HCT116 (cell line): ENCODE measurements around the gene BBLN. TPM values are rescaled to one million over a fixed set of nuclear protein-coding genes. Genes with fewer than 3 reads are reported as not detected.

Experiments
- ATAC-seq: fragments of 200-7000 bp; cut with Tn5 transposase; 2 replicates; pipeline ENCODE4 v1.9.1; 2020; ENCODE audit warnings: mild to moderate bottlenecking, moderate library complexity
- BruUV-seq: library from RNA; stranded (reverse); fragments of 400-500 nt; replicated peaks from 2 replicates; lab custom pipeline; 2021; lab: Mats Ljungman, UMichigan
- CTCF ChIA-PET: fragments of 300-600 bp; sonication (Branson Sonifier 250); formaldehyde crosslinking; loops from one replicate; lab custom pipeline; 2021; ENCODE audit warnings: antibody characterized with exemption; lab: Charles Lee
- POLR2A ChIA-PET: fragments of 300-600, 350-600 bp; sonication (Branson Sonifier 250); formaldehyde crosslinking; loops from one replicate; lab custom pipeline; 2021; ENCODE audit warnings: antibody characterized with exemption; lab: Charles Lee
- RAD21 ChIA-PET, 2 experiments: fragments of 300-600 bp; sonication (Branson Sonifier 250); formaldehyde crosslinking; loops; one replicate each; lab custom pipeline; 2023; ENCODE audit warnings: low total read pairs in 2 of 2; ENCODE audit not compliant: uncharacterized antibody in 2 of 2, unreplicated experiment in 2 of 2, low non-redundant PET in 1 of 2; lab: Charles Lee
- DNase-seq: peaks from one replicate; pipeline ENCODE4 v3.0.0-alpha.2; 2010; ENCODE audit warnings: low read depth, low spot score
- H2AFZ ChIP-seq: fragments of 200-600 bp; shearing (Covaris generic), sonication (generic); 2 replicates; pipeline ENCODE4 v1.6.1; 2017; ENCODE audit warnings: low read depth, mixed run types, mixed read lengths, antibody characterized with exemption, low read length; ENCODE audit not compliant: poor library complexity, severe bottlenecking
- H3K27ac ChIP-seq: 2 replicates; pipeline ENCODE4 v1.5.1; 2012; ENCODE audit warnings: low read depth, low read length
- H3K27me3 ChIP-seq: fragments of 200-600 bp; sonication (generic); 2 replicates; pipeline ENCODE4 v1.6.1; 2016; ENCODE audit warnings: mixed run types, low read length, mixed read lengths; ENCODE audit not compliant: insufficient read depth
- H3K36me3 ChIP-seq, 2 experiments: fragments of 200-500 bp in 1 of 2; fragments of 200-600 bp in 1 of 2; sonication (Bioruptor generic) in 1 of 2; sonication (generic) in 1 of 2; 2 replicates each; pipeline versions ENCODE4 v1.5.1 to v1.6.1; 2014 to 2016; ENCODE audit warnings: low read length in 2 of 2, inconsistent platforms in 1 of 2, mixed read lengths in 1 of 2, mixed run types in 1 of 2; ENCODE audit not compliant: insufficient read depth in 2 of 2, control insufficient read depth in 1 of 2
- H3K4me1 ChIP-seq, 2 experiments: fragments of 200-600 bp in 1 of 2; sonication (generic) in 1 of 2; 2 replicates each; pipeline versions ENCODE4 v1.5.1 to v1.6.1; 2012 to 2017; ENCODE audit warnings: low read length in 2 of 2, inconsistent platforms in 1 of 2, mild to moderate bottlenecking in 1 of 2, mixed read lengths in 1 of 2, mixed run types in 1 of 2, moderate library complexity in 1 of 2; ENCODE audit not compliant: insufficient read depth in 2 of 2, control insufficient read depth in 1 of 2
- H3K4me2 ChIP-seq: fragments of 200-600 bp; sonication (generic); 2 replicates; pipeline ENCODE4 v1.6.1; 2017; ENCODE audit warnings: mixed run types, low read length, mixed read lengths
- H3K4me3 ChIP-seq, 2 experiments: fragments of 200-600 bp in 1 of 2; sonication (generic) in 1 of 2; replicated peaks in 1 of 2; 2 replicates each; pipeline ENCODE4 v1.5.1; 2011 to 2016; ENCODE audit warnings: low read length in 2 of 2, control low read depth in 1 of 2, low read depth in 1 of 2, mild to moderate bottlenecking in 1 of 2, mixed read lengths in 1 of 2, mixed run types in 1 of 2
- H3K79me2 ChIP-seq: fragments of 200-600 bp; sonication (generic); 2 replicates; pipeline ENCODE4 v1.6.1; 2017; ENCODE audit warnings: mild to moderate bottlenecking, mixed run types, low read length, moderate library complexity, mixed read lengths; ENCODE audit not compliant: insufficient read depth
- H3K9ac ChIP-seq: fragments of 200-600 bp; sonication (generic); 2 replicates; pipeline ENCODE4 v1.6.1; 2016; ENCODE audit warnings: low read length, mixed read lengths
- H3K9me2 ChIP-seq: fragments of 200-600 bp; sonication (generic), shearing (Covaris generic); 2 replicates; pipeline ENCODE4 v1.6.1; 2017; ENCODE audit warnings: mixed run types, mild to moderate bottlenecking, moderate library complexity; ENCODE audit not compliant: insufficient read depth
- H3K9me3 ChIP-seq, 2 experiments: fragments of 200-500 bp in 1 of 2; fragments of 200-600 bp in 1 of 2; sonication (Bioruptor generic) in 1 of 2; sonication (generic) in 1 of 2; 2 replicates each; pipeline ENCODE4 v1.6.1; 2014 to 2017; ENCODE audit warnings: low read length in 2 of 2, mixed read lengths in 2 of 2, inconsistent platforms in 1 of 2, low read depth in 1 of 2, mild to moderate bottlenecking in 1 of 2, mixed run types in 1 of 2, moderate library complexity in 1 of 2; ENCODE audit not compliant: control insufficient read depth in 1 of 2, insufficient read depth in 1 of 2
- H4K20me1 ChIP-seq: fragments of 200-600 bp; sonication (generic), shearing (Covaris generic); 2 replicates; pipeline ENCODE4 v1.6.1; 2017; ENCODE audit warnings: mixed run types, mild to moderate bottlenecking, moderate library complexity; ENCODE audit not compliant: insufficient read depth
- CBX3 ChIP-seq: IDR thresholded peaks from 2 replicates; pipeline ENCODE4 v1.6.1; 2012; ENCODE audit warnings: low read depth
- EGR1 ChIP-seq: IDR thresholded peaks from 2 replicates; pipeline ENCODE4 v1.6.1; 2012; ENCODE audit warnings: low read depth
- EZH2phosphoT487 ChIP-seq: fragments of 200-600 bp; IDR thresholded peaks from 2 replicates; pipeline ENCODE4 v1.6.1; 2018; ENCODE audit warnings: antibody characterized with exemption, borderline replicate concordance
- POLR2AphosphoS5 ChIP-seq: IDR thresholded peaks from 2 replicates; pipeline ENCODE4 v1.6.1; 2011; ENCODE audit warnings: mild to moderate bottlenecking, low read depth, low read length, moderate library complexity
- SP1 ChIP-seq: IDR thresholded peaks from 2 replicates; pipeline ENCODE4 v1.6.1; 2012; ENCODE audit warnings: low read depth
- TCF7L2 ChIP-seq: IDR thresholded peaks from 2 replicates; pipeline ENCODE4 v1.7.0; 2011; ENCODE audit warnings: borderline replicate concordance, inconsistent platforms; ENCODE audit not compliant: insufficient read depth, insufficient read length; ENCODE audit errors: extremely low read depth
- YY1 ChIP-seq: IDR thresholded peaks from 2 replicates; pipeline ENCODE4 v1.6.1; 2011; ENCODE audit warnings: low read length, low read depth, moderate library complexity, mild to moderate bottlenecking; ENCODE audit not compliant: insufficient replicate concordance; ENCODE audit errors: extremely low read depth
- intact Hi-C: fragments of 100-400 bp; cut with micrococcal nuclease; formaldehyde crosslinking; loops from 2 replicates; pipeline ENCODE4 v1.10.0; 2022
- total RNA-seq: library from RNA; stranded (reverse); gene quantifications from one replicate; pipeline ENCODE4 v1.2.1, GENCODE V29; 2021; ENCODE audit not compliant: unreplicated experiment
- TF ChIP-seq, protein P1 (sequence below): IDR thresholded peaks from 2 replicates; pipeline ENCODE4 v1.6.1; 2012

Gene BBLN
- total RNA-seq, 1 experiment from 2014 or later: 119 TPM

DNA sequence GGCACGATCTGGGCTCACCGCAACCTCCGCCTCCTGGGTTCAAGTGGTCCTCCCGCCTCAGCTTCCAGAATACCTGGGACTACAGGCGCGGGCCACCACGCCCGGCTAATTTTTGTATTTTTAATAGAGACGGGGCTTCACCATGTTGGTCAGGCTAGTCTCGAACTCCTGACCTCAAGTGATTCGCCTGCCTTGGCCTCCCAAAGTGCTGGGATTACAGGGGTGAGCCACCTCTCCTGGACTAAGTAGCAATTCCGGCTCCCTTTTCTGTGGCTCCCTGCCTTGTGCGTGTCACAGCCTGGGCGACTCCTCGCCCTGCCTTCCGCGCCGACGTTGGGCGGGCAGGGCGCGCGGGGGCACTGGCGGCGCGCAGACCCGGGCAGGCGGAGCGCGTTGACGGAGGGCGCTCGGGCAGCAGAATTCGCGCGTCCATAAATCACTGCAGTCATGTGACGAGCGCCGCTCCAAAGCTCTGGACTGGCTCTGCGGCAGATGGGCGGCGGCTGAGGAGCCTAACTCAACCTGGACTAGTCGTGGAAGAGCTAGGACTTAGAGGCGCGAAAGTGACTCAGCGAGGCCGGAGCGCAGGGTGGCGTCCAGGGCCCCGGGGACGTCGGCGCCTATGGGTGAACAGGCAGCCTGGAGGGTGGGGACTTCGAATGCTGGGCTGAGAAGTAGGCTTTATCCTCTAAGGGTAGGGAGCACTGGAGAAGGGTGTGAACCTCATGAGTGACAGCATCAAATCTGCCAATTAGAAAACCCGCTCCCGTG, 32.7 kb downstream of the BBLN start:
- H2AFZ ChIP-seq: no peak overlapping the region
- H3K4me2 ChIP-seq: peak overlapping the region; percentile 90
- H3K27me3 ChIP-seq: no peaks in the 10 kb centered on the region
- peaks cover 20% of the 10 kb centered on the region for H3K79me2 ChIP-seq
- peak; percentile 95 for DNase-seq
- H3K36me3 ChIP-seq: peaks cover 2 to 4% of the 10 kb centered on the region in 2 experiments; a peak in 2 of 4 replicates
- RAD21 ChIA-PET: no interaction called here
- no peaks in the 10 kb centered on the region for H3K9me3 ChIP-seq
- CTCF ChIA-PET: interaction anchor here (1.0 to 1.7 kb wide), 2 partner anchors 9 to 11 kb away, joined by 4 to 5 read pairs; partner anchors contain the start of gene DNM1
- TF ChIP-seq EZH2phosphoT487 (no peak), POLR2AphosphoS5 (peak; percentile 60), TCF7L2 (peak; percentile 27), EGR1 (no peak), SP1 (no peak), CBX3 (no peak), YY1 (peak; percentile 38)
- TF ChIP-seq, protein P1, sequence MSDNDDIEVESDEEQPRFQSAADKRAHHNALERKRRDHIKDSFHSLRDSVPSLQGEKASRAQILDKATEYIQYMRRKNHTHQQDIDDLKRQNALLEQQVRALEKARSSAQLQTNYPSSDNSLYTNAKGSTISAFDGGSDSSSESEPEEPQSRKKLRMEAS: no peak
- H3K4me1 ChIP-seq: peaks cover 16 to 33% of the 10 kb centered on the region in 2 experiments
- peak overlapping the region; percentile 91 for H3K27ac ChIP-seq
- intact Hi-C loops: loop anchor here (10.0 kb wide), 1 partner anchor 152 kb away; the partner anchor contains the start of gene SLC27A4
- peak overlapping the region; percentile 89 to 90 for H3K4me3 ChIP-seq
- peak overlapping the region; percentile 97 for H3K9ac ChIP-seq
- no peaks in the 10 kb centered on the region for H4K20me1 ChIP-seq
- TSS peak; percentile 27 for BruUV-seq
- ATAC-seq: peak; percentile 86
- no peaks in the 10 kb centered on the region for H3K9me2 ChIP-seq
- POLR2A ChIA-PET: interaction anchor here (0.5 to 1.3 kb wide), 5 partner anchors 26 to 475 kb away, joined by 3 to 5 read pairs (median 3); partner anchors contain the start of gene BBLN
